ENCODE measurements around the gene ANP32B. TPM values are rescaled to one million over a fixed set of nuclear protein-coding genes. Genes with fewer than 3 reads are reported as not detected.
"Not testable (repeated sequence)": the region's sequence is repeated elsewhere in the genome, so short reads cannot be mapped to it uniquely, and the experiment has no call there.

Gene ANP32B
- total RNA-seq, 2 donors from 2014 or later, result 143 to 158 TPM

DNA sequence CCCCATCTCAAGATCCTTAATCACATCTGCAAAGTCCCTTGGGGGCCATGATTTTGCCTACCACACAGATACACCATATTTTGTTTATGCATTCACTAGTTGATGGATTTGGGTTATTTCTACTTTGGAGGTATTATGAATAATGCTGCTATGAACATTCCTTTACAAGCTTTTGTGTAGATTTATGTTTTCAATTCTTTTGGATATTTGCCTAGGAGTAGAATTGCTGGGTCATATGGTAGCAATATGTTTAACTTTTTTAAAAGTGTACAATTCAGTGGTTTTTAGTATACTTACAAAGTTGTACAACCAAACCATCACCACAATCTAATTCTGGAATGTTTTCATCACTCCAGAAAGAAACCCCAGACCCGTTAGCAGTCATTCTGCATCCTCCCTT is 7.8 kb upstream of the ANP32B start:
- Mint-ChIP-seq H3K36me3 (ENCODE audit: low read depth) (no peaks in the 10 kb centered on the region), H3K27me3 (peaks cover 9% of the 10 kb centered on the region), H3K27ac (no peak overlapping the region), H3K4me1 (peaks cover 9% of the 10 kb centered on the region), H3K4me3 (no peak overlapping the region)
- ATAC-seq (no peak), DNase-seq (no peak)
- H3K9me3 ChIP-seq (ENCODE audit: control insufficient read depth, low read length, poor library complexity, severe bottlenecking), result no peaks in the 10 kb centered on the region

DNA sequence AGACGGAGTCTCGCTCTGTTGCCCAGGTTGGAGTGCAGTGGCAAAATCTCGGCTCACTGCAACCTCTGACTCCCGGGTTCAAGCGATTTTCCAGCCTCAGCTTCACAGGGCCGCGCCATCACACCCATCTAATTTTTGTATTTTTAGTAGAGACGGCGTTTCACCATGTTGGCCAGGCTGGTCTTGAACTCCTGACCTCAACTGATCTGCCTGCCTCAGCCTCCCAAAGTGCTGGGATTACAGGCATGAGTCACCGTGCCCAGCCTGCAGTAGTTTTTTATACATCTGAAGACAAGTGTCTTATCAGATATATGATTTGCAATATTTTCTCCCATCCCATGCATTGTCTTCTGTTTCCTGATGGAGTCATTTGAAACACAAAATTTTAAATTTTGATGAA is 6.5 kb upstream of the ANP32B start:
- not testable (repeated sequence) for H3K36me3 Mint-ChIP-seq (ENCODE audit: low read depth); ATAC-seq; DNase-seq; H3K27me3 Mint-ChIP-seq; H3K9me3 ChIP-seq (ENCODE audit: control insufficient read depth, low read length, poor library complexity, severe bottlenecking); H3K4me3 Mint-ChIP-seq; H3K27ac Mint-ChIP-seq
- H3K4me1 Mint-ChIP-seq, result peaks cover 12% of the 10 kb centered on the region

- DNase-seq, result no peak
- H3K9me3 ChIP-seq (ENCODE audit: control insufficient read depth, low read length, poor library complexity, severe bottlenecking), result no peaks in the 10 kb centered on the region
- Mint-ChIP-seq H3K36me3 (ENCODE audit: low read depth) (no peaks in the 10 kb centered on the region), H3K4me1 (peaks cover 16% of the 10 kb centered on the region), H3K27ac (no peak overlapping the region), H3K4me3 (no peak overlapping the region), H3K27me3 (no peaks in the 10 kb centered on the region)
- ATAC-seq, result no peak
Measured at GRCh38 chr9:97978371-97979130, 4.6 kb upstream of the ANP32B start.

GRCh38 chr9:97979788-97980478 is 3.2 kb upstream of the ANP32B start:
- no peaks in the 10 kb centered on the region for H3K27me3 Mint-ChIP-seq
- no peak overlapping the region for H3K4me3 Mint-ChIP-seq
- DNase-seq (no peak), ATAC-seq (no peak)
- H3K4me1 Mint-ChIP-seq, result peaks cover 16% of the 10 kb centered on the region
- peak overlapping the region; percentile 21 for H3K27ac Mint-ChIP-seq
- H3K36me3 Mint-ChIP-seq (ENCODE audit: low read depth), result no peaks in the 10 kb centered on the region
- H3K9me3 ChIP-seq (ENCODE audit: control insufficient read depth, low read length, poor library complexity, severe bottlenecking), result no peaks in the 10 kb centered on the region

- Mint-ChIP-seq H3K4me1 (peaks cover 18% of the 10 kb centered on the region), H3K4me3 (no peak overlapping the region), H3K36me3 (ENCODE audit: low read depth) (no peaks in the 10 kb centered on the region), H3K27me3 (no peaks in the 10 kb centered on the region), H3K27ac (no peak overlapping the region)
- DNase-seq (no peak), ATAC-seq (no peak)
- no peaks in the 10 kb centered on the region for H3K9me3 ChIP-seq (ENCODE audit: control insufficient read depth, low read length, poor library complexity, severe bottlenecking)
Measured at GRCh38 chr9:97980479-97980803, 2.7 kb upstream of the ANP32B start.

DNA sequence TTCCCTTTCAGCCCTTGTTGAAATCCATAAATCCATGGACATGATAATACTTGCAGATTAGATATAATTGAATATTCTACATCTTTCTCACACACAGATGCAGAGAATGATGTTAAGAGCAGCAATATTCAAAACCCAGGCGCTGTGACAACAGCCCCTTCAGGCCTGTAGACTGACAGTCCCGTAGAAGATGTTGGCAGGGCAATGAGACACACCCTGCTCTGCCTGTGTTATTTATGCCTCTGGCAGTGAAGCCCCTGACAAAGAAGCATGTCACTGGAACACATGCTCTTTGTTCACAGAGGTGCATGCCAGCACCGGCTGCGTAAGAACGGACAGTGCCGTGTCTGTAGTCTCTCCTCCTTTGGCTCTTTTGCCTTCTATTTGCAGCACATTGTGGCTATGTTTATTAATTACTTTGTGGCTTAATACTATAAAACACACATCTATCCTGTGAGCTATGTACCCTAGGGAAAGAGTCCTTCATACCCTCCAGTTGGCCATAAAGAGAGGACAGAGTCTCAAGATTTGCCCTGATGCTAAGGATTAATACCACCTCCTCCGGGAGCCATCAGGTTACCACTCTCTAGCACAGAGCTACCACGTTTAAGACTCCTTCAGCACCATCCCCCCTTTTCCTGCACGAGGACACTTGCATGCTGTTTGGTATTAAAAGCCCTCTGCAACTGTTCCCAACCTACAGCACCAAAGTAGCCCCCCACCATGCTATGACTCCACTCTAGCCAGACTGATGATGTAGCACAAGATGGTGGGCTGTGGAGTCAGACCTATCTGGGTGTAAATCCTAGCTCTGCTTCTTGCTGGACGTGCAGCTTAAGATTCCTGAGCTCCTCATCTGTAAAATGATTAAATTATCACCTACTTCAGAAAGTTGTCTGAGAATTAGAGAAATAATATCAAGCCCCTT is 2.0 kb upstream of the ANP32B start:
- peaks cover 23% of the 10 kb centered on the region for H3K4me1 Mint-ChIP-seq
- H3K27ac Mint-ChIP-seq, result no peak overlapping the region
- H3K27me3 Mint-ChIP-seq, result no peaks in the 10 kb centered on the region
- no peak for DNase-seq
- no peaks in the 10 kb centered on the region for H3K9me3 ChIP-seq (ENCODE audit: control insufficient read depth, low read length, poor library complexity, severe bottlenecking)
- no peaks in the 10 kb centered on the region for H3K36me3 Mint-ChIP-seq (ENCODE audit: low read depth)
- no peak for ATAC-seq
- no peak overlapping the region for H3K4me3 Mint-ChIP-seq

DNA sequence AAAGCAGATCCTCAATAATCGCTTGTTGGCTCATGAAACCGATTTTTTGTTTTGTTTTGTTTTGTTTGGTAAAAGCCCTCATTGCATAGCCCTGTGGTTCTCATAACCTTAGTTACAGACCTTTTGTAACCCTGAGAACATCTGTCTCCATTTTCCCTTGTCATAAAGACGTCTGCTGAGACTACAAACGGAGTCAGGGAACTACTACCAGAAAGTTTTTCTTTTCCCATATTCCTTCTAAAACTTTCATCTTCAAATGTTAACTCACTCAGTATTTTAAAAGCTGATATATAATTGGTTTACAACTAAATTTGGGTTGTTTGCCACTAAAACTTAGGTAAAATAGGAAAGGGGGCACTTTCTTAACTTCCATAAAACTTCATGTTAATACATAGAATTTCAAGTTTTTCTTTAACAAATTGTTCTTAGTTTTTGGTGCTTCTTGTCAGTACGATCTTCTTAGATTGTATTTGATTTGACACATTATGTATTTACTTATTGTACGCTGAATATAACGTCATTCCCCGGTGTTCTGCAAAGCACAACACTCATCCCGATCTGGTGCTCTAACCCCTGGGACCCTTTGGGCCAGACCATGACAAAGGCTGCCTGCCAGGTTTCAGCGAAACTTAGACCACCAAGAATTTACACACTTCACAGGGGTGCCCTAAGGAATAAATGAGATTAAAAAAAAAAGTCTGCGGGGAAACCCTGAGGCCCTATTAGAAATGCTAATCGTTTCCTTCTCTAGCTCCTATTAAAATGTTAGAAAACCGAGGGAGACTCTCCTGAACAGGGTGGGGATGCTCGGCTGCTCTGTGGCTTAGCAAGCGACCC is 1.1 kb upstream of the ANP32B start:
- no peaks in the 10 kb centered on the region for H3K27me3 Mint-ChIP-seq
- ATAC-seq, result no peak
- H3K4me1 Mint-ChIP-seq, result peaks cover 30% of the 10 kb centered on the region

GRCh38 chr9:97983589-97984187 is 547 bp downstream of the ANP32B start:
- H3K9me3 ChIP-seq (ENCODE audit: control insufficient read depth, low read length, poor library complexity, severe bottlenecking), result no peaks in the 10 kb centered on the region
- no peaks in the 10 kb centered on the region for H3K27me3 Mint-ChIP-seq
- H3K36me3 Mint-ChIP-seq (ENCODE audit: low read depth), result no peaks in the 10 kb centered on the region
- H3K27ac Mint-ChIP-seq, result peak overlapping the region; percentile 11
- ATAC-seq (peak; percentile 35), DNase-seq (peak; percentile 49 to 53 (median 52))
- peaks cover 41% of the 10 kb centered on the region for H3K4me1 Mint-ChIP-seq
- H3K4me3 Mint-ChIP-seq, result peak overlapping the region; percentile 87

More for the DNA sequence above, 1.1 kb upstream of the ANP32B start:
- Mint-ChIP-seq H3K36me3 (ENCODE audit: low read depth) (no peaks in the 10 kb centered on the region), H3K27ac (no peak overlapping the region), H3K4me3 (peak overlapping the region; percentile 87)
- no peak for DNase-seq
- no peaks in the 10 kb centered on the region for H3K9me3 ChIP-seq (ENCODE audit: control insufficient read depth, low read length, poor library complexity, severe bottlenecking)

GRCh38 chr9:97984188-97985057 is 1.3 kb downstream of the ANP32B start:
- ATAC-seq, result peak; percentile 47
- no peaks in the 10 kb centered on the region for H3K9me3 ChIP-seq (ENCODE audit: control insufficient read depth, low read length, poor library complexity, severe bottlenecking)
- Mint-ChIP-seq H3K27me3 (no peaks in the 10 kb centered on the region), H3K27ac (peak overlapping the region; percentile 95), H3K36me3 (ENCODE audit: low read depth) (no peaks in the 10 kb centered on the region), H3K4me1 (peaks cover 46% of the 10 kb centered on the region), H3K4me3 (peak overlapping the region; percentile 64)
- peak; percentile 71 to 74 (median 73) for DNase-seq

- peak overlapping the region; percentile 86 for H3K4me3 Mint-ChIP-seq
- H3K4me1 Mint-ChIP-seq, result peaks cover 49% of the 10 kb centered on the region
- DNase-seq (peak in 2 of 3 donors; percentile 7 to 24), ATAC-seq (peak; percentile 2)
- H3K36me3 Mint-ChIP-seq (ENCODE audit: low read depth), result no peaks in the 10 kb centered on the region
- no peaks in the 10 kb centered on the region for H3K27me3 Mint-ChIP-seq
- no peaks in the 10 kb centered on the region for H3K9me3 ChIP-seq (ENCODE audit: control insufficient read depth, low read length, poor library complexity, severe bottlenecking)
- H3K27ac Mint-ChIP-seq, result peak overlapping the region; percentile 95
Measured at GRCh38 chr9:97985058-97985861, 2.1 kb downstream of the ANP32B start.

DNA sequence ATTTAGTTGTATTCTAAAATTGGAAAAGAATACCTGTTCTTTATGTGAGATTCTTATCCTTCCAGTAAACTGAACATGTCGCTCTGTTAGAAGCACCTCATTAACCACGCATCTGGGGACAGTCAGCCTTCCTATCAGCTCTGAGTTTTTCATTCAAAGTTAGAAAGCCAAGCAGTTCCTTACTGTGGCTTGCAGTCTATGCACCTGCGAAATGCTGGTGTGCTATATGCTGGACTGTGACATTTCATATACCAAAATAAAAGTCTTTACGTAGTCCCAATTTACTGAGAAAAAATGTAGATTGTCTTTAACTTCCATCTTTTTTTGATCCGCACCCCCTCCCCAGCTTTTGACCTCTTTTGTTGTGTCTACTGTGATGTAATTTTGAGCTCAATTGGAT is 4.3 kb downstream of the ANP32B start:
- Mint-ChIP-seq H3K36me3 (ENCODE audit: low read depth) (no peaks in the 10 kb centered on the region), H3K27ac (peak overlapping the region; percentile 79), H3K27me3 (no peaks in the 10 kb centered on the region), H3K4me3 (no peak overlapping the region), H3K4me1 (peaks cover 55% of the 10 kb centered on the region)
- no peak for ATAC-seq
- DNase-seq, result no peak
- H3K9me3 ChIP-seq (ENCODE audit: control insufficient read depth, low read length, poor library complexity, severe bottlenecking), result no peaks in the 10 kb centered on the region
